ENCODE data around the gene ENTR1.

ENTR1 gene

DNA sequence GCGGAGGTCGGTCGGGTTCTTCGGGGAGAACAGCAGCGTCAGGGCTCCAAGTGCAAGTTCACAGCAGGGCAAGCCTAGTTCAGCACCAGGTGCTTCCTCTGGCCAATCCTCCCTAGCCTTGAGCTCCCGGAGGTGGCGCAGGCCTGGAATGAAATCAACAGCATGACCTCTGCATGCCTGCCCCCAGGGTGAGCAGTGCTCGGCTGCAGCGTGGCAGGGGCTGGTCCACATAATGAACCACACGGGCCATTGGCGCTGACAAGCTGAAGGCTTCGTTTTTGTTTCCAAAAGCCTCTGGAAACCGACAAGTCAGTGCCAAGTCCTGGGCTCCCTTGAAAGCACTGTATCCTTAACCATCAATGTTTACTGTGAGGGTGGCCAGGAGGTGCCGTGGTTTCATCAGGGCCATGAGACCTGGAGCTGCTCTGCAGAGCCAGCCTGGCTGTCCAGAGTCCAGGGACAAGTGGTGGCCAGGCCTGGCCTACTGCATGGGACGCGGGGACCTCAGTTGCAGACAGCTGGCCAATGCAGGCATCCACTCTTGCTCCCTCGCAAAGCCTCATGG lies 31.3 kb upstream of the ENTR1 start:
- TF ChIP-seq, protein P1, sequence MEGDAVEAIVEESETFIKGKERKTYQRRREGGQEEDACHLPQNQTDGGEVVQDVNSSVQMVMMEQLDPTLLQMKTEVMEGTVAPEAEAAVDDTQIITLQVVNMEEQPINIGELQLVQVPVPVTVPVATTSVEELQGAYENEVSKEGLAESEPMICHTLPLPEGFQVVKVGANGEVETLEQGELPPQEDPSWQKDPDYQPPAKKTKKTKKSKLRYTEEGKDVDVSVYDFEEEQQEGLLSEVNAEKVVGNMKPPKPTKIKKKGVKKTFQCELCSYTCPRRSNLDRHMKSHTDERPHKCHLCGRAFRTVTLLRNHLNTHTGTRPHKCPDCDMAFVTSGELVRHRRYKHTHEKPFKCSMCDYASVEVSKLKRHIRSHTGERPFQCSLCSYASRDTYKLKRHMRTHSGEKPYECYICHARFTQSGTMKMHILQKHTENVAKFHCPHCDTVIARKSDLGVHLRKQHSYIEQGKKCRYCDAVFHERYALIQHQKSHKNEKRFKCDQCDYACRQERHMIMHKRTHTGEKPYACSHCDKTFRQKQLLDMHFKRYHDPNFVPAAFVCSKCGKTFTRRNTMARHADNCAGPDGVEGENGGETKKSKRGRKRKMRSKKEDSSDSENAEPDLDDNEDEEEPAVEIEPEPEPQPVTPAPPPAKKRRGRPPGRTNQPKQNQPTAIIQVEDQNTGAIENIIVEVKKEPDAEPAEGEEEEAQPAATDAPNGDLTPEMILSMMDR (IDR thresholded peaks at IDR 0.05) = no peak

DNA sequence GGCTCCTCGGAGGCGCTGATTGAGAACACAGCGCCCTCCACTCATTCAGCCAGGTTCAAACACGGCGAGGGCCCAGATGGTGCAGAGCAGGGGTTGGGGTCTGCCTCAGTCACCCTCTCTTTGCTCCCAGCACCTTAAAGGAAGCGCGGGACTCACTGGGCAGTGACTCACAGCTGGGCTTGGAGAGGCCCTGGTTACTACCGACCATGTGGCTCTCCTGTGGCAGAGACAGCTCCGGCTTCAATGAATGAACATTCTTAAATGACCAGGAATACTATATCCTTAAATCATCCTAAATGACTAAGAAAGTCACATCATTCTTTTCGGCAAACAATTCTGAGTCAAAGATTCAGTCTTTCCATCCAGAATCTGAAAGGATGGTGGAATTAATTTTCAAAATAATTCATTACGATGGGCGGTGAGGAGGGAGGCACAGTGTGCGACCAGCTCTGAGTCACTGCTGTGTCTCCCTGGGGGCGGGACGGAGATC lies 30.8 kb upstream of the ENTR1 start:
- TF ChIP-seq, protein P1 (IDR thresholded peaks at IDR 0.05) = no peak

DNA sequence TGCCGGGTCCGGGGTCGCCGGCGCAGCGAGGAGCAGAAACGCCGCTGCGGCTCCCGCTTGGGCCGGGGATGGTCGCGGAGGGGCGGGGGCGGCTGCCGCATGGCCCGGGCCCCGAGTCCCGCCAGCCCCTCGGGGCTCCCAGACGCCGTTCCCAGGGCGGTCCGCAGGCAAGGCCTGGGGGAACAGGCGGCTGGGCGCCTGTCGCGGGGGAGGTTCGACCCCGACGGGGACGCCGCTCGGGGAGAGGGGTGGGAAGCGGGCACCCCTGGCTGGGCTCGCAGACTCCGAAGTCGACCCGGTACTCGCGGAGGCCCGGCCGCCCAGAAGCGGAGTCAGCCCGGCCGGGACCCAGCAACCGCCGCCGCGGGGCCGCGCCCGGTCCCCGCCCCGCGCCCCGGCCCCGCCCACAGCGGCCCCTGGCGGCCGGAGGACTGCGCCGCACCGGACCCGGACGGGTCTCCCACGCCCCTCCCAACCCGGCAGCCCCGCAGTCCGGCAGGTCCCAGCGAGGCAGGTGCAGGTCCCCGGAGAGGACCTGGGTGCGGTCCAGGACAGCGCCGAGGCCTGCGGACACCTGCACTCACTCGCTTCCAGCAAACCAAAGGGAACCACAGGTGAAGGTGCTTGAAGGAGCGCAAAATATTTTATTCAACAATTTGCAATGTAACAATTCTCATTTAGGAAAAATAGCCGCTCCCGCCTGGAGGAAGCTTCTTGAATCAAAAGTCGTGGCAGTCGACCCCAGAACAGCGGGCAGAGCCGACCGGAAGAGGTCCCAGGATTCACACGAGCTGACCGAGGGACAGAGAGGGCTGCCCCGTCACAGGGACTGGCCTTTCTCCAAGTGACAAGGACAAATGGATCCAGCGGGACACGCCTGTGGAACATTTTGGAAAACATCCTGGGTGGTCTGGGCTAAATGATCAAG lies 29.3 kb upstream of the ENTR1 start, which contains the start of gene INPP5E:
TSS of gene INPP5E (minus strand) at position 365 of the 928 bp plus-strand sequence. CDS start 426 bp downstream, outside the sequence.
- TF ChIP-seq, protein P1 (IDR thresholded peaks at IDR 0.05) = peak; percentile 93

DNA sequence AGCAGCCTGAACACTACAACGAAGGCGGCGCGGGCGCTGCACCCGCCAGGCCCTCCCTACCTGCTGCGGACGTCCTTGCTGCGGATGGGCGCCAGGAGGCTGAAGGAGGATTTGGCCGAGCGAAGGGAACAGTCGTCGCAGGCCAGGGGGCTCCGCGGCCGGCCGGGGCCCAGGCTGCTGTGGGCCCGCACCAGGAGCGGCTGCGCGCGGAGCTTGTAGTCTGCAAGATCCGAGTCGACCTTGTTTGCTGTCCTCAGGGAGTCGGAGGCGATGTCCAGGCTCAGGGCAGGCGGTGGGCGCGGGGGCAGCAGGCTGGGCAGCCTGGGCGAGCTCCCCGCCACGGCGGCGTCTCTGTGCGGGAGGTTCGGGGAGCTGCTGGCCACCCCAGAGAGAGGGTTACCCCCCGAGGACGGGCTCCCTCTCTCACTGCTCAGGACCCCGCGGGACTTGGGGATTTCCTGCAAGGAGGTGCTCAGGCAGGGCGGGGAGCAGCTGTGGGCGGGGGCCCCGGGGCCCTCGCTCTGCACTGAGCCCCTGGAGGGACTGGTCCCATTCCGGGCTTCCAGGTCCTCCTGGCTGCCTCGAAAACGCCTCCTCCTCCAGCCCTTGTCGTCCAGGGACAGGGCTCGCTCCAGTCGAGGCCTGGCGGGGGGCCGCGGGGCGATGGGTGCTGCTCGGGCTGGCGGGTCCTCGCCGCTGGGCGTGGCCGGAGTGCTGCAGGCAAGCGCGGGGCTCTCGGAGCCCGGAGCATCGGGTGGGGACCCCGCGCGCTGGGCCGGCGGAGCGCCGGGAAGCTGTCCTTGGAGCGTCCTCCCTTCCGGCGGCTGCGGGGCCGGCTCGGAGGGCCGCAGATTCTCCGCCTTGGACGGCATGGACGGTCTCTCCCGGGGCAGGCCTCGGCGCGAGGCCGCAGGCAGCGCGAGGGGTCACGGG lies 28.4 kb upstream of the ENTR1 start:
- TF ChIP-seq, protein P1 (IDR thresholded peaks at IDR 0.05) = no peak

DNA sequence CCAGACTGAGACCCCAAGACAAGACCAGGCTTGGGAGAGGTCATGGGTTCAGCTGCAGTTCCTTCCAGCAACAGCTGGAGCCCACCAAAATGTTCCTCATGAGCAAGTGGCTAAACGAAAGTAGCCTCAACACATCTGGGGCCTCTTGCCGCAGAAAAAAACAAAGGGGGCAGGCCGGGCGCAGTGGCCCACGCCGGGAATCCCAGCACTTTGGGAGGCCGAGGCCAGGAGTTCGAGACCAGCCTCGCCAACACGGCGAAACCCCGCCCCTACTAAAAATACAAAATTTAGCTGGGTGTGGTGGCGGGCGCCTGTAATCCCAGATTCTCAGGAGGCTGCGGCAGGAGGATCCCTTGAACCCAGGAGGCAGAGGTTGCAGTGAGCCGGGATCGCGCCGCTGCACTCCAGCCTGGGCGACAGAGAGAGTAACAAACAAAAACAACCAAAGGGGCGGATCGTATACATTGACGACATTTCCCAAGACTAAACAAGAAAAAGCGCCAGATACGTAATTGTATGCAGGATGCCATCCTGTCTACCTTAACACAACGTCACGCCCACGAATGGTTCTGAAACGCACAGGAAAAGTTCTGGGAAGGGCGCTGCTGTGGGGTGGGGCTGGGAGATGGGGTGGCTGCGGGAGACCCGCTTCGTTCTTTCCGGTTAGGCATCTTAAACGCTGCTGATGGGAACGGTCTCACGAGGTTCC lies 27.6 kb upstream of the ENTR1 start:
- TF ChIP-seq, protein P1 (IDR thresholded peaks at IDR 0.05) = no peak

DNA sequence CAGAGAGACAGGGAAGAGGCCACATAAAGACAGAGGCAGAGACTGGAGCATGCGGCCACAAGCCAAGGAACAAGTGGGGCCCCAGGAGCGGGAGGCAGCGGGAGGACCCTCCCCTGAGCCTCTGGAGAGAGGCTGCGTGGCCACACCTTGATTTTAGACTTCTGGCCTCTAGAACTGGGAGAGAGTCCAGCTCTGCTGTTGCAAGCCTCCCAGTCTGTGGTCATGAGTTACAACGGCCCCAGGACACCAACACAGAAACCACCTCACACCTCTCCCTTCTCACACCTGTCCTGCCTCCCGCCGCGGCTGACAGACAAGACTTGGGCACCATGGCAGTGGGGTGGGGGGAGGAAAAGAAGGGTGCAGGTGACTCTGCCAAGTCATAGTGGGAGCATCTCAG lies 27.0 kb upstream of the ENTR1 start:
- TF ChIP-seq, protein P1 (IDR thresholded peaks at IDR 0.05) = no peak

All from LNCAP (cell line).